Measurements from ENCODE around the gene GSTP1.
"Not testable (repeated sequence)": the region's sequence is repeated elsewhere in the genome, so short reads cannot be mapped to it uniquely, and the experiment has no call there.

The GSTP1 gene

GRCh38 chr11:67585911-67586310 is 2.3 kb downstream of the GSTP1 start:
- no peak for DNase-seq (ENCODE audit: low spot score)
- in situ Hi-C loops (cut with MboI; ENCODE audit: low sequenced_read_pairs, unreplicated experiment), result no loop called here
- no peak for TF ChIP-seq CTCF (IDR thresholded peaks at IDR 0.05; ENCODE audit: borderline replicate concordance, control extremely low read depth, extremely low read depth, insufficient read depth, missing control alignments)

GRCh38 chr11:67586568-67587250 is 3.1 kb downstream of the GSTP1 start:
- no peak for TF ChIP-seq CTCF (IDR thresholded peaks at IDR 0.05; ENCODE audit: borderline replicate concordance, control extremely low read depth, extremely low read depth, insufficient read depth, missing control alignments)
- in situ Hi-C loops (cut with MboI; ENCODE audit: low sequenced_read_pairs, unreplicated experiment), result no loop called here

GRCh38 chr11:67588136-67588503 is 4.5 kb downstream of the GSTP1 start:
- TF ChIP-seq CTCF (IDR thresholded peaks at IDR 0.05; ENCODE audit: borderline replicate concordance, control extremely low read depth, extremely low read depth, insufficient read depth, missing control alignments), result no peak
- in situ Hi-C loops (cut with MboI; ENCODE audit: low sequenced_read_pairs, unreplicated experiment), result no loop called here
- no peak for DNase-seq (ENCODE audit: low spot score)

More at GRCh38 chr11:67586568-67587250, 3.1 kb downstream of the GSTP1 start:
- DNase-seq (ENCODE audit: low spot score), result no peak

- in situ Hi-C loops (cut with MboI; ENCODE audit: low sequenced_read_pairs, unreplicated experiment); DNase-seq (ENCODE audit: low spot score): not testable (repeated sequence)
Observed at GRCh38 chr11:67588899-67589415, 5.3 kb downstream of the GSTP1 start.

GRCh38 chr11:67592880-67593564 is 9.4 kb downstream of the GSTP1 start:
- TF ChIP-seq CTCF (IDR thresholded peaks at IDR 0.05; ENCODE audit: borderline replicate concordance, control extremely low read depth, extremely low read depth, insufficient read depth, missing control alignments), result no peak
- in situ Hi-C loops (cut with MboI; ENCODE audit: low sequenced_read_pairs, unreplicated experiment), result no loop called here
- DNase-seq (ENCODE audit: low spot score), result no peak

GRCh38 chr11:67593565-67593905 is 9.9 kb downstream of the GSTP1 start:
- in situ Hi-C loops (cut with MboI; ENCODE audit: low sequenced_read_pairs, unreplicated experiment), result no loop called here
- DNase-seq (ENCODE audit: low spot score), result no peak
- no peak for TF ChIP-seq CTCF (IDR thresholded peaks at IDR 0.05; ENCODE audit: borderline replicate concordance, control extremely low read depth, extremely low read depth, insufficient read depth, missing control alignments)

- no peak for TF ChIP-seq CTCF (IDR thresholded peaks at IDR 0.05; ENCODE audit: borderline replicate concordance, control extremely low read depth, extremely low read depth, insufficient read depth, missing control alignments)
- in situ Hi-C loops (cut with MboI; ENCODE audit: low sequenced_read_pairs, unreplicated experiment), result no loop called here
- no peak for DNase-seq (ENCODE audit: low spot score)
Observed at GRCh38 chr11:67594480-67594879, 10.9 kb downstream of the GSTP1 start.

All from GM13976 (cell line).